ENCODE measurements around the gene ZNF423. TPM values are rescaled to one million over a fixed set of nuclear protein-coding genes. Genes with fewer than 3 reads are reported as not detected.

ZNF423 gene
- total and polyA plus RNA-seq, 2 of the 13 experiments (the other 11 are each of a cell fraction or from before 2014, with no cell fraction given), result 0.07 to 0.31 TPM

GRCh38 chr16:49469311-49469670 is 386.6 kb downstream of the ZNF423 start:
- Histone ChIP-seq H3K27me3 (ENCODE audit: control insufficient read depth in 1 of 2, insufficient read depth in 2 of 2, low read length in 2 of 2) (no peaks in the 10 kb centered on the region), H3K79me2 (ENCODE audit: insufficient read depth, low read length) (no peaks in the 10 kb centered on the region), H2AFZ (ENCODE audit: low read length) (no peak overlapping the region), H3K9ac (ENCODE audit: insufficient read depth, low read depth, low read length) (no peak overlapping the region), H4K20me1 (ENCODE audit: insufficient read depth, low read length) (no peaks in the 10 kb centered on the region), H3K4me3 (replicated peaks in 1 of 3; ENCODE audit: insufficient read depth in 1 of 3, low read depth in 2 of 3, low read length in 3 of 3) (no peak overlapping the region), H3K36me3 (replicated peaks in 1 of 2; ENCODE audit: control insufficient read depth in 1 of 2, insufficient read depth in 2 of 2, low read length in 2 of 2) (no peaks in the 10 kb centered on the region), H3K4me2 (ENCODE audit: low read depth, low read length) (no peak overlapping the region), H3K9me3 (ENCODE audit: low read length) (no peaks in the 10 kb centered on the region), H3K4me1 (ENCODE audit: insufficient read depth, low read length) (no peaks in the 10 kb centered on the region), H3K27ac (ENCODE audit: extremely low read length, insufficient read depth, low read length) (no peak overlapping the region)
- ATAC-seq, result no peak
- no peak for FAIRE-seq
- no TSS peak for BruUV-seq (replicated peaks)
- intact Hi-C loops (cut with micrococcal nuclease; ENCODE audit: unreplicated experiment) (no loop called here), in situ Hi-C loops (cut with HindIII; ENCODE audit: extremely low pct_ligation_motif_present, low pct_unique_long_range_greater_than_20kb) (no loop called here)
- ChIA-PET POLR2A (no interaction called here), CTCF (ENCODE audit: low intra/inter-chr PET ratio, low total read pairs) (no interaction called here)
- no peak for DNase-seq (ENCODE audit: low spot score)
- 30% methylated on average over 6 of the region's 6 CpGs for WGBS (ENCODE audit: low lambda C conversion rate)
- TF ChIP-seq NCOR1 (IDR thresholded peaks at IDR 0.05; ENCODE audit: borderline replicate concordance, low read length) (no peak), SCMH1 (CRISPR knock-in tag; IDR thresholded peaks at IDR 0.05; ENCODE audit: borderline replicate concordance) (no peak), SP1 (IDR thresholded peaks at IDR 0.05) (no peak), SP1 (CRISPR knock-in tag; IDR thresholded peaks at IDR 0.05) (no peak), PAF1 (CRISPR knock-in tag; IDR thresholded peaks at IDR 0.05) (no peak), FOXC1 (CRISPR knock-in tag; IDR thresholded peaks at IDR 0.05; ENCODE audit: borderline replicate concordance) (no peak), THYN1 (CRISPR knock-in tag; IDR thresholded peaks at IDR 0.05; ENCODE audit: borderline replicate concordance, low read depth) (no peak), ZBTB4 (CRISPR knock-in tag; IDR thresholded peaks at IDR 0.05; ENCODE audit: borderline replicate concordance) (no peak), ZNF841 (CRISPR knock-in tag; IDR thresholded peaks at IDR 0.05; ENCODE audit: borderline replicate concordance) (no peak), MEF2D (CRISPR knock-in tag; IDR thresholded peaks at IDR 0.05) (no peak), ZNF883 (CRISPR knock-in tag; IDR thresholded peaks at IDR 0.05; ENCODE audit: not compliant biosample characterization) (no peak), ZNF572 (CRISPR knock-in tag; IDR thresholded peaks at IDR 0.05) (no peak)
- TF ChIP-seq, protein P1, sequence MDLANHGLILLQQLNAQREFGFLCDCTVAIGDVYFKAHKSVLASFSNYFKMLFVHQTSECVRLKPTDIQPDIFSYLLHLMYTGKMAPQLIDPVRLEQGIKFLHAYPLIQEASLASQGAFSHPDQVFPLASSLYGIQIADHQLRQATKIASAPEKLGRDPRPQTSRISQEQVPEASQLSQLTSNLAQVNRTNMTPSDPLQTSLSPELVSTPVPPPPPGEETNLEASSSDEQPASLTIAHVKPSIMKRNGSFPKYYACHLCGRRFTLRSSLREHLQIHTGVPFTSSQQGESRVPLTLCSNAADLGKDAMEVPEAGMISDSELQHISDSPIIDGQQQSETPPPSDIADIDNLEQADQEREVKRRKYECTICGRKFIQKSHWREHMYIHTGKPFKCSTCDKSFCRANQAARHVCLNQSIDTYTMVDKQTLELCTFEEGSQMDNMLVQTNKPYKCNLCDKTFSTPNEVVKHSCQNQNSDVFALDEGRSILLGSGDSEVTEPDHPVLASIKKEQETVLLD (CRISPR knock-in tag; IDR thresholded peaks at IDR 0.05; ENCODE audit: low read depth), result no peak

All from HepG2 (cell line).